Upper lobe of left lung (tissue), 6 donors: ENCODE results near the gene COL23A1. TPM values are rescaled to one million over a fixed set of nuclear protein-coding genes. Genes with fewer than 3 reads are reported as not detected.

Source experiments
- ATAC-seq, 2 donors: fragments of 200-7000 bp; cut with Tn5 transposase; one replicate each; pipeline ENCODE4 v1.9.1; 2022; ENCODE audit warnings: mild to moderate bottlenecking in 2 of 2, moderate library complexity in 2 of 2; ENCODE audit not compliant: low FRiP score in 2 of 2
- DNase-seq, 2 donors: peaks; one replicate each; pipeline ENCODE4 v3.0.0-alpha.2; 2019 to 2020
- H3K27ac ChIP-seq, 4 donors: fragments of 200-600 bp; sonication (generic); one replicate each; pipeline ENCODE4 v1.5.1; 2016 to 2019
- H3K27me3 ChIP-seq, 4 donors: fragments of 200-600 bp; sonication (generic); one replicate each; pipeline ENCODE4 v1.5.1; 2017 to 2019
- H3K36me3 ChIP-seq, 4 donors: fragments of 200-600 bp; sonication (generic); one replicate each; pipeline ENCODE4 v1.5.1; 2016 to 2019
- H3K4me1 ChIP-seq, 4 donors: fragments of 200-600 bp; sonication (generic); one replicate each; pipeline ENCODE4 v1.5.1; 2018 to 2019
- H3K4me3 ChIP-seq, 4 donors: fragments of 200-600 bp; sonication (generic); one replicate each; pipeline ENCODE4 v1.5.1; 2017 to 2019; ENCODE audit warnings: mild to moderate bottlenecking in 2 of 4, moderate library complexity in 1 of 4
- H3K9me3 ChIP-seq, 4 donors: fragments of 200-600 bp; sonication (generic); one replicate each; pipeline ENCODE4 v1.5.1; 2018 to 2019
- CTCF ChIP-seq, 6 experiments: fragments of 450-650 bp in 4 of 6; fragments of 200-600 bp in 2 of 6; sonication (generic) in 2 of 6; IDR thresholded peaks; one replicate each; pipeline ENCODE4 v1.5.1; 2016 to 2019; ENCODE audit warnings: antibody characterized with exemption in 6 of 6
- EP300 ChIP-seq, 4 donors: sonication (generic); formaldehyde crosslinking; IDR thresholded peaks; one replicate each; pipeline ENCODE4 v1.5.1; 2017; ENCODE audit warnings: antibody characterized with exemption in 4 of 4, control low read depth in 2 of 4
- POLR2A ChIP-seq, 4 donors: fragments of 450-650 bp; IDR thresholded peaks; one replicate each; pipeline ENCODE4 v1.5.1; 2016 to 2017; ENCODE audit warnings: antibody characterized with exemption in 4 of 4, mild to moderate bottlenecking in 2 of 4
- POLR2AphosphoS5 ChIP-seq, 2 donors: sonication (generic); formaldehyde crosslinking; IDR thresholded peaks; one replicate each; pipeline ENCODE4 v1.5.1; 2017; ENCODE audit warnings: antibody characterized with exemption in 2 of 2
- WGBS, 2 donors: methylation state at CpG; one replicate each; pipeline ENCODE4 v1.1.5; 2017 to 2018; 5-methylcytosine and 5-hydroxymethylcytosine counted together
- total RNA-seq, 6 donors: library from RNA; depleted of rRNA in 4 of 6; stranded (reverse); fragments of >200 nt in 4 of 6; gene quantifications; one replicate each; pipeline versions ENCODE4 v1.1.0 to v1.2.1, GENCODE V29; 2016 to 2021
- donor health status: DM: no; HTN: no; CAD: no; lungs with moderate emphysema.
- donor health status: DM: no; HTN: yes; CAD: no; lungs with severe emphysema.

Gene COL23A1
- total RNA-seq, 6 donors from 2014 or later = 0.61 to 3.1 (median 1.5) TPM

- Histone ChIP-seq H3K27me3 (no peaks in the 10 kb centered on the region), H3K36me3 (no peaks in the 10 kb centered on the region), H3K4me1 (peaks cover 0 to 9% (median 8%) of the 10 kb centered on the region in 4 donors), H3K9me3 (no peaks in the 10 kb centered on the region), H3K27ac (no peak overlapping the region), H3K4me3 (no peak overlapping the region)
- WGBS, 2 donors = 79 to 94% methylated on average over 8 of the region's 8 CpGs
- no peak for TF ChIP-seq EP300 (IDR thresholded peaks at IDR 0.05)
- TF ChIP-seq CTCF (IDR thresholded peaks at IDR 0.05) = no peak
- TF ChIP-seq POLR2A (IDR thresholded peaks at IDR 0.05) = no peak
- TF ChIP-seq POLR2AphosphoS5 (IDR thresholded peaks at IDR 0.05) = no peak
- DNase-seq = no peak
- no peak for ATAC-seq
Observed at GRCh38 chr5:178458140-178458539, 132.1 kb downstream of the COL23A1 start.

- WGBS, 2 donors = 94% methylated on average over 4 of the region's 4 CpGs
- ATAC-seq = no peak
- Histone ChIP-seq H3K27me3 (no peaks in the 10 kb centered on the region), H3K27ac (no peak overlapping the region), H3K36me3 (no peaks in the 10 kb centered on the region), H3K4me3 (no peak overlapping the region), H3K4me1 (peaks cover 0 to 9% (median 8%) of the 10 kb centered on the region in 4 donors), H3K9me3 (no peaks in the 10 kb centered on the region)
- no peak for TF ChIP-seq POLR2AphosphoS5 (IDR thresholded peaks at IDR 0.05)
- no peak for TF ChIP-seq EP300 (IDR thresholded peaks at IDR 0.05)
- TF ChIP-seq CTCF (IDR thresholded peaks at IDR 0.05) = no peak
- no peak for DNase-seq
Observed at GRCh38 chr5:178457471-178457870, 132.7 kb downstream of the COL23A1 start.

GRCh38 chr5:178455480-178455835 lies 134.7 kb downstream of the COL23A1 start:
- WGBS, 2 donors = 91 to 92% methylated on average over 14 of the region's 14 CpGs
- Histone ChIP-seq H3K4me1 (no peaks in the 10 kb centered on the region), H3K4me3 (no peak overlapping the region), H3K27me3 (no peaks in the 10 kb centered on the region), H3K9me3 (no peaks in the 10 kb centered on the region), H3K27ac (no peak overlapping the region), H3K36me3 (no peaks in the 10 kb centered on the region)
- no peak for ATAC-seq
- no peak for TF ChIP-seq CTCF (IDR thresholded peaks at IDR 0.05)
- TF ChIP-seq POLR2A (IDR thresholded peaks at IDR 0.05) = no peak
- no peak for TF ChIP-seq POLR2AphosphoS5 (IDR thresholded peaks at IDR 0.05)
- no peak for TF ChIP-seq EP300 (IDR thresholded peaks at IDR 0.05)
- no peak for DNase-seq

- no peak overlapping the region for H3K27ac ChIP-seq
- no peaks in the 10 kb centered on the region for H3K4me1 ChIP-seq
- H3K36me3 ChIP-seq = no peaks in the 10 kb centered on the region
- no peak for TF ChIP-seq POLR2AphosphoS5 (IDR thresholded peaks at IDR 0.05)
- TF ChIP-seq CTCF (IDR thresholded peaks at IDR 0.05) = no peak
- no peak for TF ChIP-seq POLR2A (IDR thresholded peaks at IDR 0.05)
- TF ChIP-seq EP300 (IDR thresholded peaks at IDR 0.05) = no peak
- ATAC-seq = no peak
- no peak overlapping the region for H3K4me3 ChIP-seq
- no peaks in the 10 kb centered on the region for H3K9me3 ChIP-seq
- DNase-seq = peak in 1 of 2 donors; percentile 13
- 91 to 94% methylated on average over 10 to 22 of the region's 22 CpGs for WGBS, 2 donors
- no peaks in the 10 kb centered on the region for H3K27me3 ChIP-seq
Observed at GRCh38 chr5:178454821-178455479, 135.2 kb downstream of the COL23A1 start.

- TF ChIP-seq POLR2A (IDR thresholded peaks at IDR 0.05) = no peak
- no peak for TF ChIP-seq EP300 (IDR thresholded peaks at IDR 0.05)
- no peak for TF ChIP-seq CTCF (IDR thresholded peaks at IDR 0.05)
- TF ChIP-seq POLR2AphosphoS5 (IDR thresholded peaks at IDR 0.05) = no peak
- H3K27me3 ChIP-seq = no peaks in the 10 kb centered on the region
- no peaks in the 10 kb centered on the region for H3K4me1 ChIP-seq
- DNase-seq (peak in 1 of 2 donors; percentile 10), ATAC-seq (no peak)
- no peak overlapping the region for H3K27ac ChIP-seq
- H3K4me3 ChIP-seq = no peak overlapping the region
- 76 to 89% methylated on average over 2 of the region's 3 CpGs for WGBS, 2 donors
- H3K9me3 ChIP-seq = no peaks in the 10 kb centered on the region
- no peaks in the 10 kb centered on the region for H3K36me3 ChIP-seq
Observed at GRCh38 chr5:178454303-178454702, 135.9 kb downstream of the COL23A1 start.
